NCI-H526 (cell line): ENCODE results near the gene CIAPIN1.
"Not testable (repeated sequence)": the region's sequence is repeated elsewhere in the genome, so short reads cannot be mapped to it uniquely, and the experiment has no call there.

Source experiments
- DNase-seq, 2 experiments: peaks; one replicate each; lab custom pipeline; 2025; lab: John Stamatoyannopoulos, UW

Gene CIAPIN1

GRCh38 chr16:57440551-57440950 is 6.6 kb downstream of the CIAPIN1 start:
- DNase-seq: not testable (repeated sequence)

GRCh38 chr16:57439947-57440346 is 7.2 kb downstream of the CIAPIN1 start:
- DNase-seq: not testable (repeated sequence)

- DNase-seq: no peak
Observed at GRCh38 chr16:57435838-57436237, 11.3 kb downstream of the CIAPIN1 start.

GRCh38 chr16:57434003-57434402 is 13.2 kb downstream of the CIAPIN1 start:
- no peak for DNase-seq

GRCh38 chr16:57432989-57433388 is 14.2 kb downstream of the CIAPIN1 start:
- no peak for DNase-seq

- DNase-seq: no peak
Observed at GRCh38 chr16:57432505-57432904, 14.7 kb downstream of the CIAPIN1 start.

GRCh38 chr16:57430955-57431354 is 16.2 kb downstream of the CIAPIN1 start:
- no peak for DNase-seq

GRCh38 chr16:57427824-57428223 is 19.4 kb downstream of the CIAPIN1 start:
- no peak for DNase-seq

GRCh38 chr16:57427307-57427706 is 19.9 kb downstream of the CIAPIN1 start:
- DNase-seq: no peak

GRCh38 chr16:57426356-57426755 is 20.8 kb downstream of the CIAPIN1 start:
- no peak for DNase-seq

GRCh38 chr16:57424583-57424982 is 22.6 kb downstream of the CIAPIN1 start:
- DNase-seq: no peak

- no peak for DNase-seq
Observed at GRCh38 chr16:57423152-57423551, 24.0 kb downstream of the CIAPIN1 start.

GRCh38 chr16:57422026-57422944 is 24.9 kb downstream of the CIAPIN1 start:
- DNase-seq: peak; percentile 37 to 73

GRCh38 chr16:57419506-57419905 is 27.7 kb downstream of the CIAPIN1 start:
- no peak for DNase-seq

GRCh38 chr16:57416084-57416483 is 31.1 kb downstream of the CIAPIN1 start:
- no peak for DNase-seq

GRCh38 chr16:57413733-57414132 is 33.5 kb downstream of the CIAPIN1 start:
- no peak for DNase-seq

GRCh38 chr16:57413301-57413730 is 33.9 kb downstream of the CIAPIN1 start:
- no peak for DNase-seq

- DNase-seq: no peak
Observed at GRCh38 chr16:57412584-57412983, 34.6 kb downstream of the CIAPIN1 start.

GRCh38 chr16:57411362-57411976 is 35.7 kb downstream of the CIAPIN1 start:
- no peak for DNase-seq

GRCh38 chr16:57409870-57410587 is 37.2 kb downstream of the CIAPIN1 start:
- DNase-seq: no peak

GRCh38 chr16:57409065-57409464 is 38.1 kb downstream of the CIAPIN1 start:
- no peak for DNase-seq

GRCh38 chr16:57407521-57408353 is 39.4 kb downstream of the CIAPIN1 start:
- DNase-seq: no peak
